ENCODE results near the gene MDFIC.

The MDFIC gene

GRCh38 chr7:115032715-115033703 is 111.1 kb downstream of the MDFIC start:
- TF ChIP-seq, protein P1, sequence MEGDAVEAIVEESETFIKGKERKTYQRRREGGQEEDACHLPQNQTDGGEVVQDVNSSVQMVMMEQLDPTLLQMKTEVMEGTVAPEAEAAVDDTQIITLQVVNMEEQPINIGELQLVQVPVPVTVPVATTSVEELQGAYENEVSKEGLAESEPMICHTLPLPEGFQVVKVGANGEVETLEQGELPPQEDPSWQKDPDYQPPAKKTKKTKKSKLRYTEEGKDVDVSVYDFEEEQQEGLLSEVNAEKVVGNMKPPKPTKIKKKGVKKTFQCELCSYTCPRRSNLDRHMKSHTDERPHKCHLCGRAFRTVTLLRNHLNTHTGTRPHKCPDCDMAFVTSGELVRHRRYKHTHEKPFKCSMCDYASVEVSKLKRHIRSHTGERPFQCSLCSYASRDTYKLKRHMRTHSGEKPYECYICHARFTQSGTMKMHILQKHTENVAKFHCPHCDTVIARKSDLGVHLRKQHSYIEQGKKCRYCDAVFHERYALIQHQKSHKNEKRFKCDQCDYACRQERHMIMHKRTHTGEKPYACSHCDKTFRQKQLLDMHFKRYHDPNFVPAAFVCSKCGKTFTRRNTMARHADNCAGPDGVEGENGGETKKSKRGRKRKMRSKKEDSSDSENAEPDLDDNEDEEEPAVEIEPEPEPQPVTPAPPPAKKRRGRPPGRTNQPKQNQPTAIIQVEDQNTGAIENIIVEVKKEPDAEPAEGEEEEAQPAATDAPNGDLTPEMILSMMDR (IDR thresholded peaks at IDR 0.05) = no peak
- Mint-ChIP-seq H3K9me3 (no peaks in the 10 kb centered on the region), H3K36me3 (ENCODE audit: low read depth) (no peaks in the 10 kb centered on the region), H3K27ac (no peak overlapping the region), H3K4me3 (no peak overlapping the region), H3K4me1 (no peaks in the 10 kb centered on the region), H3K27me3 (ENCODE audit: low read depth, poor library complexity) (no peaks in the 10 kb centered on the region)
- no peak for DNase-seq

- Mint-ChIP-seq H3K27me3 (ENCODE audit: low read depth, poor library complexity) (no peaks in the 10 kb centered on the region), H3K36me3 (ENCODE audit: low read depth) (no peaks in the 10 kb centered on the region), H3K27ac (no peak overlapping the region), H3K9me3 (no peaks in the 10 kb centered on the region), H3K4me1 (no peaks in the 10 kb centered on the region), H3K4me3 (no peak overlapping the region)
- DNase-seq = no peak
- TF ChIP-seq, protein P1 (IDR thresholded peaks at IDR 0.05) = no peak
These were observed 112.1 kb downstream of the MDFIC start for GRCh38 chr7:115033917-115034459.

- Mint-ChIP-seq H3K27ac (no peak overlapping the region), H3K4me3 (no peak overlapping the region), H3K9me3 (no peaks in the 10 kb centered on the region), H3K27me3 (ENCODE audit: low read depth, poor library complexity) (no peaks in the 10 kb centered on the region), H3K36me3 (ENCODE audit: low read depth) (no peaks in the 10 kb centered on the region), H3K4me1 (no peaks in the 10 kb centered on the region)
- TF ChIP-seq, protein P1 (IDR thresholded peaks at IDR 0.05) = no peak
- DNase-seq = no peak
These were observed 112.6 kb downstream of the MDFIC start for GRCh38 chr7:115034515-115034914.

DNA sequence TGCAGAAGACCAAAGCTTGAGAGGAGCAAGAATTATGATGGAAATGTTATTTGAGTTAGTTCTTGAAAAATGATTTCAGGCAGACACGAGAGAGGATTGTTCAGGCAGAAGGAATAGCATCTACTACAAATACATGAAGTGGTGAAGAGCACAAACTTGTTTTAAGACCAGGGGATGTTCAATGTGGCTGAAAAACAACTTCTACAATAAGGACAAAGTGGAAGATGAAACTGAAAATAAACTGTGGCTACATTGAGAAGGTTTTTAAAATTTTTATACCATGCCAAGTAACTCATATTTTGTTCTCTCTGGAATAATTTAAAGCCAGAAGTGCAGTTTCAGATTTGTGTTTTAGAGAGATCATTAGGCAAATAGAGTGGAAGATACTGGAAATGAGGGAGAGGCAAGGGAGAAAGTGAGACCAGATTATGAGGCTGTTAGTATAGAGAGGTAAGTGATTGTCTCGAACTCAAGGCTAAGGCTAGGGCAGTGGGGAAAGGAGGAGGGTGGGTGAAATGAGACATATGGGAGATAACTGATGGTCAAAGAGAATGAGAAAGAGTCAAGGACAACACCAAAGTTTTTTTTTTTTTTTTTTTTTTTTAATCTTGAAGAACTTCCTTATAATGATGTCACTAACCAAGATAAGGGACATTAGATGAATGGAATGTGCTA is 115.4 kb downstream of the MDFIC start:
- H3K4me1 Mint-ChIP-seq = no peaks in the 10 kb centered on the region
- no peak for DNase-seq
- H3K36me3 Mint-ChIP-seq (ENCODE audit: low read depth) = no peaks in the 10 kb centered on the region
- no peaks in the 10 kb centered on the region for H3K9me3 Mint-ChIP-seq
- TF ChIP-seq, protein P1 (IDR thresholded peaks at IDR 0.05) = no peak
- no peak overlapping the region for H3K27ac Mint-ChIP-seq
- no peak overlapping the region for H3K4me3 Mint-ChIP-seq
- H3K27me3 Mint-ChIP-seq (ENCODE audit: low read depth, poor library complexity) = no peaks in the 10 kb centered on the region

DNA sequence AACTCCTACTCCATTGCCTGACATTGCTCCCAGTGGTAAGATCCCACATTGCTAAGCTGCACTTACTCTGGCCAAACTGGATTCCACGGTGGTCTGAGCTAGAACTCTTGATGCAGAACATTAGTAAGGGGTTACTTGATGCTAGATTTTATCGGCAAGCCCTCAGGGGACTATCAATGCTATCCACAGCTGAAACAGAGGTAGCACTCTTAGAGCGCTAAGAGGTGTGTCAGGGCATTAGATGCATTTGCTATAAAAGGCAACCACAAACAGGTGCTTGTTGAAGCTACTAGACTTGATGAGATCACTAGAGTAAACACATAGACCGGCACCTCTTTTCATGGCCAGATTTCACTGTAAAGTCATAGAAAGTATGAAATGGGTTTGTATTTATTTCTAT is 116.3 kb downstream of the MDFIC start:
- H3K9me3 Mint-ChIP-seq = no peaks in the 10 kb centered on the region
- H3K4me1 Mint-ChIP-seq = no peaks in the 10 kb centered on the region
- no peak for DNase-seq
- no peak overlapping the region for H3K4me3 Mint-ChIP-seq
- TF ChIP-seq, protein P1 (IDR thresholded peaks at IDR 0.05) = no peak
- H3K27me3 Mint-ChIP-seq (ENCODE audit: low read depth, poor library complexity) = no peaks in the 10 kb centered on the region
- H3K27ac Mint-ChIP-seq = no peak overlapping the region
- H3K36me3 Mint-ChIP-seq (ENCODE audit: low read depth) = no peaks in the 10 kb centered on the region
